Measurements from ENCODE around the gene SIT1.
"Not testable (repeated sequence)": the region's sequence is repeated elsewhere in the genome, so short reads cannot be mapped to it uniquely, and the experiment has no call there.

DNA sequence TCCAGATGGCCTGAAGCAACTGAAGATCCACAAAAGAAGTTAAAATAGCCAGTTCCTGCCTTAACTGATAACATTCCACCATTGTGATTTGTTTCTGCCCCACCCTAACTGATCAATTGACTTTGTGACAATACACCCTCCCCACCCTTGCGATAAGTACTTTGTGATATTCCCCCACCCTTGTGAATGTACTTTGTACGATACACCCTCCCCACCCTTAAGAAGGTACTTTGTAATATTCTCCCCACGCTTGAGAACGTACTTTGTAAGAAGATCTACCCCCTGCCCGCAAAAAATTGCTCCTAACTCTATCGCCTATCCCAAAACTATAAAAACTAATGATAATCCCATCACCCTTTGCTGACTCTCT, 13.9 kb downstream of the SIT1 start:
- not testable (repeated sequence) for TF ChIP-seq POLR2A (IDR thresholded peaks at IDR 0.05)
- TF ChIP-seq, protein P1, sequence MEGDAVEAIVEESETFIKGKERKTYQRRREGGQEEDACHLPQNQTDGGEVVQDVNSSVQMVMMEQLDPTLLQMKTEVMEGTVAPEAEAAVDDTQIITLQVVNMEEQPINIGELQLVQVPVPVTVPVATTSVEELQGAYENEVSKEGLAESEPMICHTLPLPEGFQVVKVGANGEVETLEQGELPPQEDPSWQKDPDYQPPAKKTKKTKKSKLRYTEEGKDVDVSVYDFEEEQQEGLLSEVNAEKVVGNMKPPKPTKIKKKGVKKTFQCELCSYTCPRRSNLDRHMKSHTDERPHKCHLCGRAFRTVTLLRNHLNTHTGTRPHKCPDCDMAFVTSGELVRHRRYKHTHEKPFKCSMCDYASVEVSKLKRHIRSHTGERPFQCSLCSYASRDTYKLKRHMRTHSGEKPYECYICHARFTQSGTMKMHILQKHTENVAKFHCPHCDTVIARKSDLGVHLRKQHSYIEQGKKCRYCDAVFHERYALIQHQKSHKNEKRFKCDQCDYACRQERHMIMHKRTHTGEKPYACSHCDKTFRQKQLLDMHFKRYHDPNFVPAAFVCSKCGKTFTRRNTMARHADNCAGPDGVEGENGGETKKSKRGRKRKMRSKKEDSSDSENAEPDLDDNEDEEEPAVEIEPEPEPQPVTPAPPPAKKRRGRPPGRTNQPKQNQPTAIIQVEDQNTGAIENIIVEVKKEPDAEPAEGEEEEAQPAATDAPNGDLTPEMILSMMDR (IDR thresholded peaks at IDR 0.05) = not testable (repeated sequence)

Measured in lower leg skin (tissue), 3 donors.